HG03354 (cell line): ENCODE measurements around the gene TNS2.

Experiments used
- ATAC-seq: cut with Tn5 transposase; IDR thresholded peaks from one replicate; pipeline ENCODE4 v1.9.1; 2021; ENCODE audit warnings: mild to moderate bottlenecking; ENCODE audit not compliant: unreplicated experiment, poor library complexity, severe bottlenecking

TNS2 gene

GRCh38 chr12:53039851-53040250, 10.0 kb upstream of the TNS2 start:
- ATAC-seq = no peak

GRCh38 chr12:53042607-53043454, 7.0 kb upstream of the TNS2 start:
- ATAC-seq = no peak

- ATAC-seq = no peak
Measured at GRCh38 chr12:53044052-53044581, 5.7 kb upstream of the TNS2 start.

DNA sequence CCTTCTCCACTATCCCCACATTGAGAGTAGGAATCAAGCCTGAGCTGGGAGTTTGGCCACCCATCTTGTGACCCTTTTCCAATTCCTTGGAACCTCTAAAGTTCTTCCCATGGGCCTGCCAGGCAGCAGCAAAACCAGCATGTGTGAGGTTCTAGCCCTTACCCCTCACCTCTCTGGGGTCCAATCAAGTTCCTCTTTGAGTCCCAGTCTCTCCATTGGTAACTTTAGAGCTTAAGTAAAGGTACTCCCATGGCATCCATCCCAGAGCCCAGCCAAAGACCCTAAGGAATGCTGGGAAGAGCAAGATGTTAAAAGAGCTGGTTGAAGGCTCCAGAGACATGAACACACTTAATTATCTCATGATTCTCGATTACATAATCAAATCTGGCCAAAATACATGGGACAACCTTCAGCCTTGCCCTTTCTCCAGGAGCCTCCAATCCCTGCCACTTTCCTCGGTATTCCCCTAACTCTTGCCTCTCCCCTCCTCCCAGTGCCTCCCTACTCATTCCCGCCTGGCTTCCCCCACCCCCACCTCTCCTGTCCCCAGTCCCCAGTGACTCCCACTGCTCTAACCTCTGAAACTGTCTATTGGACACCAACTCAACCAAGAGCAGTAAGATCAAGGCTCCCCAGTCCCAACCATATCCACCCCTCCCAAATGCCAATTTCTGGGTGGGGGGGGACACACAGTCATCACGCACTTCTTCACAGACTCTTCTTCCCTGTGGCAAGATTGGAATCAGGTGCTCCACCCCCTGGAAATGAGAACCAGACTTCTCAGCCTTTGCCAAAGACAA, 4.8 kb upstream of the TNS2 start:
- no peak for ATAC-seq

GRCh38 chr12:53045696-53046045, 4.2 kb upstream of the TNS2 start:
- ATAC-seq = no peak

DNA sequence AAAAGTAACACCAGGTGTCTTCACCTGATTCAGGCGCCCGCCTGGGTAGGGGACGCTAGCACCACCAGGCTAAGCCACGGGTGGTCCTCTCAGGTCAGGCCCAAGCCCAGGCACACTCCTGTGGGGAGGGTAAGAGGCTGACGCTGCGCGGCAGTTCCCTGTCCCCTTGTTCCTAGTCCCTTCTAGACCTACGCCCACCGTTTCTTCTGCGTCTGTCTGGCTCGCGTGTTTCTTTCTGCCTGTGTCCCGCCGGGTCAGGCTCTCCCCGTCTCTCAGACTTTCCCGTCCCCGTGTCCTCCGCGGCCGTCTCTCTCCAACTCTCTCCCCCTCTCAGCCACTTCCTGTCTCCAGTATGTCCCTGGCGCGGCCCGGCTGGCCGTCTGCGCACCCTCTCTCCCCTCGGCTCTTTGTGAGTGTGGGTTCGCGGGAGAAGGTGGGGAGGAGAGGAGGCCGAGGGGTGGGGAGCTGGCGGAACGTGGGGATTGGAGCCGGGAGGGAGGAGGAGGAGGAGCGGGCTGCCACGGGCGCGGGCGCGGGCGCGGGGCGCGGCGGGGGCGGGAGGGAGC, 3.1 kb upstream of the TNS2 start:
- peak; percentile 41 for ATAC-seq

- ATAC-seq = peak; percentile 63
Measured at GRCh38 chr12:53047221-53048032, 2.4 kb upstream of the TNS2 start.

DNA sequence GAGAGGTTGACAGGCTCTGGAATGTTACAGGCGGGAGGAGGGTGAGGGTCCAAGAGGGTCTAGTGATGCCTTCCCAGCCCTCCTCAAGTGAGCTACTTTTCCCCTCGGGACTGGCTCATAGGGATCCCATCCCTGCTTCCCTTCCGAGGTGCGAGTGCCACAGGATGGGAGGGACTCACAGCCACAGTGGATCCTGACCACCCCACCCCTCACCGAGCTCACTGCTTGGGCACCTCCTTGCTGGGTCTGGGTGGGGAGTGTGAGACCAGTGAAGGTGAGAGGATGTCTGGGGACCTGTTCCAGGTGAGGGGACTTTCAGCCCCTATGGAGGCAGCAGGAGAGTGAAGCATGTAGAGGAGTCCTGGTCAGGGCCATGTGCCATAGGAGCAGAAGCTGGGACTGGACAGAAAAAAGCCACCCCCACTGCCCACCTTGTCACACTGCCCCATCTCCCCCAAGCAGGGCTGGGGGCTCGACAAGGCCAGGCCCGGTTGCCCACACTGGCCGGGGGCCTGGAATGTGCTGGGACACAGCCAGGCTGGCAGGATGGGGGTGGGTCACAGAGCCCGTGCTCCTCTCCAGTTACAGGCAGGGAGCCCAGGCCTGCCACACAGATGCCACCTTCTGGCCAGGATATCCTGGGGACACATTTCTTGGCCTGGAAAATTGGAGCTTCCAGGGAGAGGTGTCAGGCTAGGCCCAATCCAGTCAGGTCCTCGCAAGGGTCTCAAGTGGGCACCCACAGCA, 1.7 kb upstream of the TNS2 start:
- no peak for ATAC-seq

DNA sequence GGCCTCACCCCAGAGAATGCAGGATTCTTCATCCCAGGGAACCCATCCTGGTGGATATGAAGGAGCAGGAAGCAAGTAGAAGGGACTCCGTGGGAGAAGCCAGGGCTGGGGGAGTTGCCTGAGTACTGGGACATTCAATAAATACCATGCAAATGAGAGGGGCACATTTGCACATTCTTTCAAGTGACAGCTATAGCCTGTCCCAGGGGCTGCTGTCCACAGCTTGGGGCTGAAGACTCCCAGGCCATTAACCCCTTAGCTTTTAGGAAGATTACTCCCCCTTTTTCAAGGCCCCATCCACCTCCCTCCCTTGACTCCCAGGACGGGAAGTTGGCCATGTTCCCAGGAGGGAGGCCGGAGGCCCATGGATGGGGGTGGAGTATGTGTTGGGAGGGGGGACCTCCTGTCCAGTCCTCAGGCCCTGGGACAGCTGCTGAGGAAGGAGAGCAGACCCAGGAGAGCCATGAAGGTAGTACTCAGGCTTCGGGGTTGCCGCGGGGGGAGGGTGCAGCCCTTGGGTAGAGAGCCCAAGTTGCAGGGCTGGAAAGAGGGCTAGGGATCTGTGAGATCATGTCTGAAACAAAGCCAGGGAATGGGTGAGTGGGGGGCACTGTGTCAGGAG, 974 bp upstream of the TNS2 start:
- no peak for ATAC-seq

- ATAC-seq = no peak
Measured at GRCh38 chr12:53050426-53051057, 677 bp downstream of the TNS2 start.

GRCh38 chr12:53051058-53051880, 1.4 kb downstream of the TNS2 start:
- no peak for ATAC-seq

DNA sequence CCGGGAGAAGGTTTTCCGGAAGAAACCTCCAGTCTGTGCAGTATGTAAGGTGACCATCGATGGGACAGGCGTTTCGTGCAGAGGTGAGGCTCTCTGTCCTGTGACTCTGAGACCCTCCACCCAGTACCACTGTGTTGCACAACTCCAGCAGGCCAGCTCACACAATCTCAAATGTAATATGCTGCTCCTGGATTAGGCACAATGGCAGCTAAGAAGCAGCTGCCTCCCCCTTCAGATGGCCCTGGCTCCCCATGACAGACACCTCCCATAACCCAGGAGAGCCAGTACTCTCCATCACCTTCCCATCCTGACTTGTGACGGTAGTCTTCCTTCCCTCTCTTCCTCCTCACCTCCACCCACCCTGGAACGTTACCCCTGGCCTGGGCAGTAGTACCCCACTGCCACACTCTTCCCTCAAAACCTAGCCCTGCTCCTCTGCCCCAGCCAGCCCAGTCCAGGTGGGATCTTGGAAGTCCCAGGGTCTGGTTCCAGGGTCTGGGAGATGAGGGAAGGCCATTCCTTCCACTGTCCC, 2.1 kb downstream of the TNS2 start:
- no peak for ATAC-seq

DNA sequence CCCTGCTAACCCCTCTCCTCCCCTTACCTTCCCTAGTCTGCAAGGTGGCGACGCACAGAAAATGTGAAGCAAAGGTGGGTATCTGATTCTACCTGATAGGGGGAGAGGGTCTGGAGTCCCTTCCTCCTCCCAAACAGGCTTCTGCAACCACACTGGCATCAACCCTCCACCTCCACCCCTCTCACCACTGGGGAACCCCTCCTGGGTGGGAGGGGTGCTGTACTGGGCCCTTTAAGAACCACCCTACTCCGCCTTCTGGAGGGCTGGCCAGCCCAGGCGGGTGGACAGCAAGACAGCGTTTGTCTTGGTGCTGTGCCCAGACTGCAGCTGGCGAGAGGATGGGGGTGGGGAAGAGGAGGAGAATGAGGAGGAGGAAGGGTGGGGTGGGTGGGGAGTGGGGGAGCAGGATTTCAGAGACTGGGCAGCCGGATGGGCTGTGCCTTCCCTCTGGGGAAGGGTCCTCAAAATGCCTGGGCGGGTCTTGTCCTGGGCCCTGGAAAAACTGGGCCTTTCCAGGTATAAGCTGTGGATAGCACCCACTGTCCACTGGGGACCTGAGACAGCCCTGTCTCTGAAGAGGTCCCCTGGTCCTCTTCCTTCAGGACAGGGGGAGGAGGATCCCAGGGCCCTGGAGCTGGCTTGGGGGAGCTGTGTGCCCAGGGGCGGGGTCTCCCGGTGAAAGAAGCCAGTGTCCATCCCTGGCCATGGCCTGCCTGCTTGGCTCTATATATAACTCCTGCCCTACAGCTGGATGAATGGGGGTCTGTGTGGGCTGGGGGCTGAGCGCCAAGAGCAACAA, 2.8 kb downstream of the TNS2 start:
- no peak for ATAC-seq

DNA sequence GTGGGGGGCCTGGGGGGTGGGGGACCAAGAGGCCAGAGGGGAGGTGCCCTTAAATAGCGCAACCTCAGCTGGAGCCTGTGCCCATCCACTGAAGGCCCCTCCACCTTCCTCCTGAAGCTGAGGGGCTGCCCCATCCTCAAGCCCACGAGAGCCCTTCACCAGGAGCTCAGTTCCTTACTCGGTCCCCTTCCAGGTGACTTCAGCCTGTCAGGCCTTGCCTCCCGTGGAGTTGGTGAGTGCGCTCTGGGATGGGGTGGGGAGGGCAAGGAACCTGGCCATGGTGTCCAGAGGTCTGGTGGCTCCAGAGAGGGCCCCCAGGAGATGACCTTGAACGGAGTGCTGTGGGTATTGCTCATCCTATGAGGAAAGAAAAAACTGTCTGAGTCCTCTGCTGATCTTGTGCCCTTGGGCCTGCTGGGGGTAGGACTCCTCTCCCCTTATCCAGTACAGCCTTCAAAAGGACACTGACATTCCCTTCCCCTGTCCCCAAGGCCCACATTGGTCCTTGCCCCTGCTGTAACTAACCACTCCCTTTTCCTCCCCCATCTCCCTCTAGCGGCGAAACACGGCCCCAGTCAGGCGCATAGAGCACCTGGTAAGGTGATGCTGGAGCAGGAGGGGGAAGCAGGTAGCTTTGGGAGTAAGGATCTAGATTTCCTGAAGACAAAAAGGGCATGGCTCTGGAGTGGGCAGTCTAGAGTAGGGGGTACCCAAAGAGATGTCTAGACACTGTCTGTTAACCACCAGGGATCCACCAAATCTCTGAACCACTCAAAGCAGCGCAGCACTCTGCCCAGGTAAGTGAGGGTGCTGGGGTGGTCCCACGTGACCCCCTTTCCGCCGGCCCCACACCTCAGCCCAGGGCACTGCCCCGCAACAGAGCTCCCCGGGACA, 3.6 kb downstream of the TNS2 start:
- ATAC-seq = no peak

GRCh38 chr12:53054112-53054878, 4.4 kb downstream of the TNS2 start:
- ATAC-seq = peak; percentile 91
